SK-N-SH (cell line): ENCODE measurements around the gene ISG20. TPM values are rescaled to one million over a fixed set of nuclear protein-coding genes. Genes with fewer than 3 reads are reported as not detected.

Experiments used
- CTCF ChIA-PET: fragments of 300-600, 350-600 bp; formaldehyde crosslinking; extraction: SDS; loops from one replicate; lab custom pipeline; 2021; lab: Yijun Ruan, JAX
- POLR2A ChIA-PET: fragments of 350-600 bp; sonication (Branson Sonifier 250); formaldehyde crosslinking; extraction: SDS; loops from one replicate; lab custom pipeline; 2020; ENCODE audit warnings: antibody characterized with exemption, inconsistent platforms; lab: Yijun Ruan, JAX
- DNase-seq: peaks from one replicate; pipeline ENCODE4 v3.0.0; 2012
- H2AFZ ChIP-seq: fragments of 200-600 bp; sonication (generic); 2 replicates; pipeline ENCODE4 v1.8.1; 2016; ENCODE audit warnings: antibody characterized with exemption, mild to moderate bottlenecking, low read depth
- H3F3A ChIP-seq: fragments of 200-600 bp; sonication (generic); replicated peaks from 2 replicates; pipeline ENCODE3; 2016; ENCODE audit warnings: antibody characterized with exemption, mild to moderate bottlenecking; ENCODE audit not compliant: insufficient read depth
- H3K27ac ChIP-seq, 2 experiments: fragments of 200-500 bp in 1 of 2; fragments of 200-600 bp in 1 of 2; sonication (Bioruptor generic) in 1 of 2; sonication (generic), shearing (Covaris generic) in 1 of 2; 2 replicates each; pipeline versions ENCODE4 v1.5.1 to v1.6.1; 2014 to 2016; ENCODE audit warnings: low read depth in 2 of 2, inconsistent platforms in 1 of 2, low read length in 1 of 2, mild to moderate bottlenecking in 1 of 2, mixed read lengths in 1 of 2
- H3K27me3 ChIP-seq: fragments of 200-600 bp; sonication (generic), shearing (Covaris generic); 2 replicates; pipeline ENCODE4 v1.6.1; 2016; ENCODE audit warnings: mixed run types; ENCODE audit not compliant: insufficient read depth
- H3K36me3 ChIP-seq, 2 experiments: fragments of 200-500 bp in 1 of 2; fragments of 200-600 bp in 1 of 2; sonication (Bioruptor generic) in 1 of 2; sonication (generic) in 1 of 2; replicated peaks in 1 of 2; 2 replicates each; pipeline versions ENCODE3 to v1.5.1; 2014 to 2016; ENCODE audit warnings: low read length in 1 of 2, mild to moderate bottlenecking in 1 of 2; ENCODE audit not compliant: insufficient read depth in 2 of 2, control insufficient read depth in 1 of 2
- H3K4me1 ChIP-seq, 2 experiments: fragments of 200-500 bp in 1 of 2; fragments of 200-600 bp in 1 of 2; sonication (Bioruptor generic) in 1 of 2; sonication (generic), shearing (Covaris generic) in 1 of 2; 2 replicates each; pipeline versions ENCODE4 v1.5.1 to v1.6.1; 2014 to 2016; ENCODE audit warnings: low read depth in 1 of 2, low read length in 1 of 2, mixed run types in 1 of 2; ENCODE audit not compliant: insufficient read depth in 2 of 2, control insufficient read depth in 1 of 2
- H3K4me2 ChIP-seq: fragments of 200-600 bp; sonication (generic), shearing (Covaris generic); 2 replicates; pipeline ENCODE4 v1.6.1; 2017; ENCODE audit warnings: mixed run types
- H3K4me3 ChIP-seq, 2 experiments: fragments of 200-500 bp in 1 of 2; fragments of 200-600 bp in 1 of 2; sonication (Bioruptor generic) in 1 of 2; sonication (generic), shearing (Covaris generic) in 1 of 2; 2 replicates each; pipeline versions ENCODE4 v1.5.1 to v1.8.1; 2014 to 2016; ENCODE audit warnings: low read depth in 2 of 2, inconsistent platforms in 1 of 2, low read length in 1 of 2, mild to moderate bottlenecking in 1 of 2, mixed read lengths in 1 of 2, moderate library complexity in 1 of 2
- H3K79me2 ChIP-seq: fragments of 200-600 bp; sonication (generic); 2 replicates; pipeline ENCODE4 v1.8.1; 2017; ENCODE audit warnings: mild to moderate bottlenecking; ENCODE audit not compliant: insufficient read depth
- H3K9ac ChIP-seq: fragments of 200-600 bp; sonication (generic); 2 replicates; pipeline ENCODE4 v1.6.1; 2017; ENCODE audit warnings: mixed run types
- H3K9me2 ChIP-seq: fragments of 200-600 bp; sonication (generic); 2 replicates; pipeline ENCODE4 v1.6.1; 2017; ENCODE audit warnings: mixed run types
- H3K9me3 ChIP-seq: fragments of 200-600 bp; sonication (generic); 2 replicates; pipeline ENCODE4 v1.6.1; 2017; ENCODE audit warnings: mixed run types, mild to moderate bottlenecking, moderate library complexity
- H4K20me1 ChIP-seq: fragments of 200-600 bp; sonication (generic); 2 replicates; pipeline ENCODE4 v1.6.1; 2017; ENCODE audit warnings: mild to moderate bottlenecking, mixed run types; ENCODE audit not compliant: insufficient read depth
- ELF1 ChIP-seq: IDR thresholded peaks from 2 replicates; pipeline ENCODE4 v1.4.0; 2012
- EZH2phosphoT487 ChIP-seq: fragments of 200-600 bp; sonication (generic); IDR thresholded peaks from 2 replicates; pipeline ENCODE4 v1.6.1; 2017; ENCODE audit warnings: low read depth, mixed run types, mild to moderate bottlenecking, antibody characterized with exemption, moderate library complexity, borderline replicate concordance
- FOXJ3 ChIP-seq: sonication (generic); formaldehyde crosslinking; IDR thresholded peaks from 2 replicates; pipeline ENCODE4 v1.5.1; 2020; ENCODE audit warnings: mild to moderate bottlenecking, missing genetic modification reagents
- FOXM1 ChIP-seq: IDR thresholded peaks from 2 replicates; pipeline ENCODE4 v1.4.0; 2012; ENCODE audit warnings: low read depth, mild to moderate bottlenecking
- GABPA ChIP-seq: IDR thresholded peaks from 2 replicates; pipeline ENCODE4 v1.4.0; 2012; ENCODE audit warnings: low read depth, mild to moderate bottlenecking
- GATA2 ChIP-seq: sonication (generic); formaldehyde crosslinking; IDR thresholded peaks from 2 replicates; pipeline ENCODE4 v1.5.0; 2020; ENCODE audit warnings: mild to moderate bottlenecking, missing genetic modification reagents
- IRF3 ChIP-seq: fragments of 150-350 bp; IDR thresholded peaks from 2 replicates; pipeline ENCODE4 v1.6.1; 2016; ENCODE audit warnings: mild to moderate bottlenecking, low read depth, low read length
- MAX ChIP-seq: IDR thresholded peaks from 2 replicates; pipeline ENCODE4 v1.4.0; 2012; ENCODE audit warnings: low read depth
- MXI1 ChIP-seq: IDR thresholded peaks from 2 replicates; pipeline ENCODE4 v1.6.1; 2012; ENCODE audit warnings: mild to moderate bottlenecking, low read depth, low read length, improper control_type of control experiment
- PBX3 ChIP-seq: IDR thresholded peaks from 2 replicates; pipeline ENCODE4; 2012
- POLR2AphosphoS5 ChIP-seq: IDR thresholded peaks from 2 replicates; pipeline ENCODE4 v1.6.1; 2012; ENCODE audit warnings: low read depth, low read length
- RXRA ChIP-seq: IDR thresholded peaks from 2 replicates; pipeline ENCODE4 v1.4.0; 2012; ENCODE audit warnings: low read depth, mild to moderate bottlenecking, borderline replicate concordance
- SIN3A ChIP-seq: IDR thresholded peaks from 2 replicates; pipeline ENCODE4 v1.6.1; 2012; ENCODE audit warnings: low read depth, mild to moderate bottlenecking, low read length, moderate library complexity, borderline replicate concordance
- TAF1 ChIP-seq: IDR thresholded peaks from 2 replicates; pipeline ENCODE4 v1.6.1; 2012; ENCODE audit warnings: low read depth, mild to moderate bottlenecking, low read length, moderate library complexity, borderline replicate concordance
- TEAD4 ChIP-seq: IDR thresholded peaks from 2 replicates; pipeline ENCODE4 v1.4.0; 2012; ENCODE audit warnings: mild to moderate bottlenecking, borderline replicate concordance; ENCODE audit not compliant: insufficient read depth
- YY1 ChIP-seq: IDR thresholded peaks from 2 replicates; pipeline ENCODE4 v1.4.0; 2012; ENCODE audit warnings: low read depth, mild to moderate bottlenecking
- WGBS: methylation state at CpG from one replicate; pipeline ENCODE4 v1.1.6; 2017; ENCODE audit warnings: low lambda C conversion rate; 5-methylcytosine and 5-hydroxymethylcytosine counted together
- polyA plus RNA-seq, 3 experiments: library from polyadenylated mRNA; depleted of rRNA; stranded (reverse); fragments of >200 nt; gene quantifications; 2 replicates each; pipeline ENCODE4 v1.2.3, GENCODE V29; 2012
- TF ChIP-seq, protein P1 (sequence below): fragments of 150-350 bp; IDR thresholded peaks from 2 replicates; pipeline ENCODE4 v1.6.1; 2017; ENCODE audit warnings: antibody characterized with exemption, low read length, low read depth, borderline replicate concordance

Gene ISG20
- polyA plus RNA-seq, 1 of the 3 experiments (the other 2 are of a cell fraction), result 2.0 TPM

DNA sequence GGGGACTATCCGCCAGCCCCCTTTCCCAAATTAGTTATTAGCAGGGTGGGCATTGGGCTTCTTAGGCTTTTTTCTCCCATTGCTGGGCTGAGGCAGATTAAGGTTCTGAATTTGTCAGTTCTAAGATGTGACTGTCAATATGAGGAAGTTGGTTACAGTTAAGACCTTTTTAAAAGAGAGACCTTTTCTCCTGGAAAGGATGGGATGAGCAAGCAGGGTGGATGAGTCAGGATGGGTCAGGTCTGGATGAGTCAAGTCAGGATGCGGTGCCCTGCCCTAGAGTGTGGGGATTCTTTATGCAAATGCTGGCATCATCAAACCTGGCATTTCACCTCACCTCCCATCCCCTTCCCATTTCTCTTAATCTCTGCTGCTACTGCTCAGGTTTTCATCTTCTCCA lies 15.8 kb upstream of the ISG20 start (continued):
- TF ChIP-seq TEAD4 (no peak), RXRA (no peak), EZH2phosphoT487 (no peak), FOXM1 (no peak), TAF1 (0 out of 2 replicates have a peak, but pooled peaks have one; percentile 10), MAX (peak; percentile 28; the same call in 1 of the 2 replicates), MXI1 (no peak)
- TF ChIP-seq, protein P1, sequence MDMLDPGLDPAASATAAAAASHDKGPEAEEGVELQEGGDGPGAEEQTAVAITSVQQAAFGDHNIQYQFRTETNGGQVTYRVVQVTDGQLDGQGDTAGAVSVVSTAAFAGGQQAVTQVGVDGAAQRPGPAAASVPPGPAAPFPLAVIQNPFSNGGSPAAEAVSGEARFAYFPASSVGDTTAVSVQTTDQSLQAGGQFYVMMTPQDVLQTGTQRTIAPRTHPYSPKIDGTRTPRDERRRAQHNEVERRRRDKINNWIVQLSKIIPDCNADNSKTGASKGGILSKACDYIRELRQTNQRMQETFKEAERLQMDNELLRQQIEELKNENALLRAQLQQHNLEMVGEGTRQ, result no peak
- TF ChIP-seq, all 33 proteins: peak for 8

GRCh38 chr15:88623632-88624031 lies 15.2 kb upstream of the ISG20 start:
- peak overlapping the region; percentile 95 for H3K4me2 ChIP-seq
- H4K20me1 ChIP-seq, result peaks cover 68% of the 10 kb centered on the region
- H2AFZ ChIP-seq, result no peak overlapping the region
- H3K36me3 ChIP-seq, result peaks cover 38 to 41% of the 10 kb centered on the region in 2 experiments
- no peak for DNase-seq
- no peaks in the 10 kb centered on the region for H3K27me3 ChIP-seq
- H3K79me2 ChIP-seq, result peaks cover 75% of the 10 kb centered on the region
- peaks cover 17 to 18% of the 10 kb centered on the region in 2 experiments for H3K4me1 ChIP-seq
- ChIA-PET POLR2A (no interaction called here), CTCF (interaction anchor here (1.0 to 1.3 kb wide), 5 partner anchors 13 to 281 kb away, joined by 3 to 5 read pairs (median 3); no protein-coding TSS in a partner anchor)
- peak overlapping the region; percentile 26; the same call in 1 of the 2 replicates for H3K9ac ChIP-seq
- no peaks in the 10 kb centered on the region for H3K9me3 ChIP-seq
- no peak for TF ChIP-seq PBX3
- no peak for TF ChIP-seq SIN3A
- TF ChIP-seq MXI1, result no peak
- TF ChIP-seq GATA2 (CRISPR knock-in tag), result no peak
- no peak for TF ChIP-seq FOXJ3 (CRISPR knock-in tag)
- TF ChIP-seq, protein P1, result no peak
- no peak for TF ChIP-seq TEAD4
- no peak for TF ChIP-seq POLR2AphosphoS5
- no peak for TF ChIP-seq IRF3
- no peak for TF ChIP-seq GABPA
- TF ChIP-seq YY1, result no peak
- no peak for TF ChIP-seq TAF1
- TF ChIP-seq RXRA, result no peak
- TF ChIP-seq ELF1, result no peak
- no peak for TF ChIP-seq MAX
- H3F3A ChIP-seq, result no peaks in the 10 kb centered on the region
- H3K9me2 ChIP-seq, result no peaks in the 10 kb centered on the region
- 100% methylated on average over 3 of the region's 3 CpGs for WGBS
- H3K27ac ChIP-seq, result peak overlapping the region in 1 of 2 experiments; percentile 84; a peak in 2 of 4 replicates
- peak overlapping the region; percentile 87 to 93 for H3K4me3 ChIP-seq
